Left renal pelvis (tissue), 4 donors: ENCODE results near the gene ATP6V1D. TPM values are rescaled to one million over a fixed set of nuclear protein-coding genes. Genes with fewer than 3 reads are reported as not detected.

ENCODE experiments used
- polyA plus RNA-seq, 4 donors: library from polyadenylated mRNA; unstranded; fragments of 120-200 nt; gene quantifications; one replicate each; pipeline ENCODE4 v1.2.1, GENCODE V29; 2013; ENCODE audit not compliant: insufficient read length in 4 of 4

The ATP6V1D gene
- polyA plus RNA-seq, 4 donors, result 94.4 to 164 (median 140) TPM

Other genes starting within 250 kb of the ATP6V1D start
- gene GARIN2, start 170.4 kb downstream of the ATP6V1D start, polyA plus RNA-seq, result 1 to 10 TPM in 1 of 4 donors, under 1 TPM in 3; 0.29 to 1.2 (median 0.85) TPM
- gene PALS1, start 118.4 kb downstream of the ATP6V1D start, polyA plus RNA-seq, result 100 to 1,000 TPM in 3 of 4 donors, 10 to 100 TPM in 1; 21.0 to 141 (median 121) TPM
- 100 to 1,000 TPM in 2 of 4 donors, 10 to 100 TPM in 2; 82.5 to 111 (median 94.3) TPM for gene EIF2S1, start 524 bp upstream of the ATP6V1D start, polyA plus RNA-seq
- gene PLEK2, start 52.4 kb upstream of the ATP6V1D start, polyA plus RNA-seq, result 1 to 10 TPM; 1.4 to 3.2 (median 2.1) TPM
- 1 to 10 TPM in 3 of 4 donors, under 1 TPM in 1; 0.68 to 3.3 (median 2.5) TPM for gene TMEM229B, start 128.9 kb upstream of the ATP6V1D start, polyA plus RNA-seq
- 10 to 100 TPM in 3 of 4 donors, 1 to 10 TPM in 1; 6.7 to 81.2 (median 45.4) TPM for gene PLEKHH1, start 173.5 kb upstream of the ATP6V1D start, polyA plus RNA-seq
- 10 to 100 TPM; 26.2 to 44.3 (median 38.7) TPM for gene PIGH, start 240.5 kb upstream of the ATP6V1D start, polyA plus RNA-seq